NCI-H1930 (cell line): ENCODE data around the gene RDM1.
"Not testable (repeated sequence)": the region's sequence is repeated elsewhere in the genome, so short reads cannot be mapped to it uniquely, and the experiment has no call there.

Experiments
- DNase-seq, 2 experiments: peaks; one replicate each; lab custom pipeline; 2025; lab: John Stamatoyannopoulos, UW

RDM1 gene

GRCh38 chr17:35930211-35931065, at the start of gene RDM1:
RDM1 (minus strand) TSS chr17:35930773; CDS start chr17:35930727, 46 bp downstream.
- peak; percentile 79 to 86 for DNase-seq

- no peak for DNase-seq
Measured at GRCh38 chr17:35978346-35978745, 47.8 kb upstream of the RDM1 start.

DNA sequence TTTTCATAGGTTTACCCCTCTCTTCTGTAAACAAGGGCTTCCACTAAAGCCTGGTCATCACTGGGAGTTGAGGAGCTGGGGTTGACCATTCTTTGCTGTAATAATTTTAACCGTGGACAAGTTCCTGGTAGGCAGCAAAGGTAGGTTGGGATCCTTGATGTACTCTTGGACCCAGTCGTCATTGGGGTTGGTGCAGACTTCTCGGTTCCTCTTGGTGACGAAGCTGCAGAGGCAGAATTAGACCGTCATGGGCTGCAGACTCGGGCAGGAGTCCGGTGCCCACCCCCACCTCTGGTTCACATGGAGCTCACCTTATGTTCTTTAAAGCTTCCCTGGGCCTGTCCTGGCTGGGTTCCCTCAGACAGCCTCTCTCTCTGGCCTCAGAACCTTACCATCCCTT, 46.9 kb upstream of the RDM1 start:
- DNase-seq: no peak

DNA sequence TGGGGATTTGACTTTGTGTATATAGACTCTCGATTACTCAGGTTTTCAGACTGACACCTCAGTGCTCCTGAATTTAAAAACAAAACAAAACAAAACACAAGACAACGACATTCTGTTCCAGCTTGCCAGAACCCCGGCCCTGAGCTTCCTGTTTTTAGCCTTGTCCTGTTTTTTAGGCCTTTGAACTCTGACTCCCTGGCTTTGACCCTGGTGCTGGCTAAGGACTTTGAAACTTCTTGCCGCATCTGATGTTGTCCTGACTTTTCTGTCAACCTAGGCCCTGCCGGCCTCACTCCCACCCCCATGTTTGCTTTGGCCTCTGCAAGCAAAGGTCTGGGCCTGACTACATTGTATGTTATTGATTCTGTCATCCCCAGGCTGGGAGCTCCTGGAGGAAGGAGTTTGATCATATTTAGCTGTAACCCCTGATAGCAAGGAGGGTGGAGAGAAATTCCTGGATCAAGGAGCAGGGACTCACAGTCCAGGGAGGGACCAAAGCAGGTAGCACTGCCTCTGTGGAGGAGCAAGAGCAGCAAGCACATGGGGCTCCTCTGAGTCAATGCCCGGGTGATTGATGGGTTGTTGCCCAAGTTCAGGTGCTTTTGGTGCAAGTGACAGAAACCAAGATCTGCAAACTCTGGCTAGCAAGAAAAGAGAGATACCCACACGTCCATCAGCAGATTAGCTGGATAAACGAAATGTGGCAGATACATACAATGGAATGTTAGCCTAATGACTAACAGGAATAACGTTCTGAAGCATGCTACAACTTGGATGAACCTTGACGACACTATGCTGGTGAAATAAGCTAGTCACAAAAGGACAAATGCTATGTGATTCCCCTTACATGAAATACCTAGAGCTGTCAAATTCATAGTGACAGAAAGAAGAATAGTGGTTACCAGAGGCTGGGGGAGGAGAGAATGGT, 43.0 kb upstream of the RDM1 start:
- DNase-seq: no peak

GRCh38 chr17:35972945-35973332, 42.4 kb upstream of the RDM1 start:
- DNase-seq: no peak

GRCh38 chr17:35972535-35972934, 42.0 kb upstream of the RDM1 start:
- DNase-seq: no peak

- DNase-seq: no peak
Measured at GRCh38 chr17:35972066-35972465, 41.5 kb upstream of the RDM1 start.

DNA sequence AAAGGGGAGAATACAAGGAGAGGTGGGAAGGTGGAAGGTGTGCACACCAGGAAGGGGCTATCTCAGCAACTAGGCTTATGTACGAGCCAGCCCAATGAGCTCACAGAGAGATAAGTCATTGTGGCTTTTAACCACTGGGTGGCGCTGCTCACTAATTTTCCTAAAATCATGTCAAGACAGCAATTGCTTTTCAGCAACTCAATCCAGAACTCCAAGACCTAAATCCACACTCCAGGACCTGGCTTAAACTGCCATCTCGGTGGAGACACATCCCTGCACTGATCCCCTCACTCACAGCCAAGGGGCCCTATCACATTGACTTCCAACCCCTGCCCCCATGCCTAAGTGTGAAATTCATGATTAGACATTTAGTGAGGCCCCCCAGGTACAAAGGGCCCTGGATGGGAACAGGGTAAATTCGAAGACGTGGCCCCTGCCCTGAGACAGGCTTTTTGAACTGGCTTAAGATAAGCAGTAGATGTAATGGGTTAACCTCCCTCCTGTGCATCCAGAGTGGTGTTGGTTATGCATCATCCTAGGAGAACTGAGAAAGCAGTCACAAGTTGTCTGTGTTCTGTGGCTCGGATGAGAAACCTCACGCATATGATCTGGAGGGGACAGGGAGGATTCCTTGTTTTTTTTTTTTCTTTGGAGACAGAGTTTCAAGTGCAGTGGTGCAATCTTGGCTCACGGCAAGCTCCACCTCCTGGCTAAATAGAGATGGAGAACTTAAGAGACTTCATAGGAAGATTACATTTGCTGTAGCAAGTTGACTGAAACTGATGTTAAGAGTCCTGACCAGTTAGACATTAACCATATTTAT, 39.2 kb upstream of the RDM1 start:
- peak; percentile 44 to 77 for DNase-seq

DNA sequence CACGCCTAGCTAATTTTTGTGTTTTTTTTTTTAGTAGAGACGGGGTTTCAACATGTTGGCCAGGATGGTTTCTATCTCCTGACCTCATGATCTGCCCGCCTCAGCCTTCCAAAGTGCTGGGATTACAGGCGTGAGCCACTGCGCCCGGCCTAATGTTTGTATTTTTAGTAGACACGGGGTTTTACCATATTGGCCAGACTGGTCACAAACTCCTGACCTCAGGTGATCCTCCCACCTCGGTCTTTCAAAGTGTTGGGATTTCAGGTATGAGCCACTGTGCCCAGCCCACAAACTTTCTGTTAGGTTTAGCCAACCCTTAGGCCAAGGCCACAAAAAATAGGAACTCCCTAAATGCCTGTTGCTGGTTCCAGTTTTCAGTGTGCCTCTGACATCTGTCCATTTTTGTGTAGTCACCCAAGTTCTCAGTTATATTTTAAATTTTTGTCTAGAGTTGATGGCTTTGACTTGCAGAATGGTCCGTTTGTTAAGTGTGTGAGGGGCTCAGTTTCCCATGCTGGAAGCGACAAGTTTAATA, 38.0 kb upstream of the RDM1 start:
- DNase-seq: no peak

GRCh38 chr17:35965272-35965671, 34.7 kb upstream of the RDM1 start:
- no peak for DNase-seq

GRCh38 chr17:35963663-35964062, 33.1 kb upstream of the RDM1 start:
- DNase-seq: no peak

DNA sequence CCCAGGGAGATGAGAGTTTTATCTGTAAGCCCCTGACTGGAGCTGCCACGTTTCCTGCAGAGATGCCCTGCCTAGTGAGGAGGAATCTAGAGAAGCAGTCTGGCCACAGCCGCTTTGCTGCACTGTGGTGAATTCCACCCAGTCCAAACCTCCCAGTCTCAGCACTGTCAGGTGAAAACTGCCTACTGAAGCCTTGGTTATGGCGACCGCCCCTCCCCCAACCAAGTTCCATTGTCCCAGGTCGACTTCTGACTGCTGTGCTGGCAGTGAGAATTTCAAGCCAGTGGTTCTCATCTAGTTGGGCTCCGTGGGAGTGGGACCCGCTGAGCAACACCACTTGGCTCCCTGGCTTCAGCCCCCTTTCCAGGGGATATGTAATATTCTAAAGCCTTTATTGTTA, 23.1 kb upstream of the RDM1 start:
- no peak for DNase-seq

GRCh38 chr17:35949401-35949800, 18.8 kb upstream of the RDM1 start:
- DNase-seq: no peak

- no peak for DNase-seq
Measured at GRCh38 chr17:35948092-35948491, 17.5 kb upstream of the RDM1 start.

DNA sequence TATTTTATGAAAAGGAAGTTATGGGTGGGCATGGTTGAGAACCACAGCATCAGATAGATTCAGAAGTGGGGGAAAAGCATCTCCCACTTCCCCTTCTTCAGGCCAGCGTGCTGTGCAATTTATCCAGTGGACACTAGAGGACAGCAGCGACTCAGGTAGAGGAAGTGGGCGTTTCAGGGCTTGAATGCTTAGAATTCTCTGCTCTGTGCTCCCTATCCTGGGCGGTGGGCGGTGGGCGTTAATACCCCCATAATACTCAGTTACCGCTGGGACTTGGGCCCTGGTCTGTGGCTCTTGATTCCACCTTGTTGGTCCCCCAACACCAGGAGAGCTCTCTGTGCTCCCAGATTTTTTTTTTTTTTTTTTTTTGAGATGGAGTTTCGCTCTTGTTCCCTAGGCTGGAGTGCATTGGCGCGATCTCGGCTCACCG, 16.6 kb upstream of the RDM1 start:
- DNase-seq: peak; percentile 18 to 50

DNA sequence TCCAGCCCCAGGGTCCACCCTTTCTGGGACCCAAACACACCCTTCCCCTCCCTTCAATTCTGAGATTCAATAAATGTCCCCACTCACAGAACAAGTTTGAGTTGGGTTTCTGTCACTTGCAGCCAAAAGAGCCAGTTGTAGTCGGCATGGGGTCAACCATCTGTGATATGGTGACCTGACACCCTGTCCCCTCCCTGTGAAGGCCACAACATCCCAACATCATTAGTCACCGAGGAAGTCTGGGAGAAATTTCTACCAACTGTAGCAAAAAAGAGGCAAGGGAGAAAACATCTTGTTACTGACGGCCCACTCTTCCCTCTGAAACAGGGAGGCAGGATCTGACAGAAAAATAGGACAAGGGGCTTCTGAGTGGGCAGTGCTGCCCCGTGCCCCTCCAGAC, 13.6 kb upstream of the RDM1 start:
- no peak for DNase-seq

DNA sequence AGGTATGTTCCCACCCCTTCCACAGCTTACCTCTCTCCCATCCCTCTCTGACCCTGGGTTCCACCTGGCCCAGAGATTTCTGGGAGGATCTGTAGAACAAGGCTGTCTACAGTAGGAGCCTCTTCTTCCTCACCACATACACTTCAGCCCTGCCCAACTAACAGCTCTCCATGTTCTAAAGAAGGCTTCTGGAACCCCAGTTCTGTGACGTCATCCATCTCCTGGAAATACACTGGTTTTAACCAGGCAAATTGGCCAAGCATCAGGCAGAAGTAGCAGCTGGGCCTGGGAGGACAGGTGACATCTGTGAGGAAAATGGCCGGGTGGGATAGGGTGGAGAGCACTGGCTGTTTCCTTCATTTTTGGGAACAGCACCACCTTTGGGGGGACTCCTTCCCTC, 13.0 kb upstream of the RDM1 start, which contains the start of gene LYZL6:
LYZL6 (minus strand) TSS at position 177 of the 400 bp plus-strand sequence. CDS start 4,357 bp downstream, outside the sequence.
- no peak for DNase-seq

- DNase-seq: no peak
Measured at GRCh38 chr17:35942588-35943186, 12.1 kb upstream of the RDM1 start.

- not testable (repeated sequence) for DNase-seq
Measured at GRCh38 chr17:35938492-35938891, 7.9 kb upstream of the RDM1 start.

DNA sequence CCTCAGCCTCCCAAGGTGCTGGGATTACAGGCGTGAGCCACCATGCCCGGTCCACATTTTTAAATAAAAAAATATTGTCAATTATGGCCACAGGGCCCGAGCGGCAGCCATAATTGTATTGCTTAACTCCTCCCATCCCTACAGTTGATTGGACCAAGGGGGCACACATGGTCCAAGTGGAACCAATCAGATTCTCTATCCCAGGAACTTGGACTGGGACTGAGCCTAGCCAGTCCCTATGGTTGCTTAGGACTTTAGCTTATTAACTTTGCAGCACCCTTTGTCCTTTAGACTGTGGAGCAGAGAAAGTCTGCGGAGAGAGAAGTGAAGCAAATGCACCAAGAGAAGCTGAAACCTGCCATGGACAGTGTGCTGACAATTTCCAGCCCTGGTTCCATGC, 5.5 kb upstream of the RDM1 start:
- DNase-seq: no peak

DNA sequence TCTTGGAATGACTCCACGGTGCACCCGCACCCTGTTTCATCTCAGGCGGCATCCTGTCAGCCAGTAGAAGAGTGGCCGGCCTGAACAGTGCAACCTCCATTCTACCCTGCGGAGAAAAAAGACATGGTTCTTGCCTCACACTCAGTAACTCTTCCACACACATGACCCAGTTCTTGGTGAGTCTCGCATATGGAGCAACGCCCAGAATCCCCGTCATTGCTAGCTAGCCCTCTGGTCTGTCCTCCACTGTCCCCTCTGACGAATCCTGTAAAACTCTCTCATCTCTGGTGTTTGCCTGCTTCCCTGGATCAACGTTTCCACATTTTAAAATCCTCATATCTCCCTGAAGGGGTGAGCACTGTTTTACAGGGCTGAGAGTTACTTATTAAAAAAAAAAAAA, 4.2 kb upstream of the RDM1 start:
- DNase-seq: no peak
